HCT116 (cell line): ENCODE results near the gene DDX54. TPM values are rescaled to one million over a fixed set of nuclear protein-coding genes. Genes with fewer than 3 reads are reported as not detected.

Experiments
- ATAC-seq: fragments of 200-7000 bp; cut with Tn5 transposase; 2 replicates; pipeline ENCODE4 v1.9.1; 2020; ENCODE audit warnings: mild to moderate bottlenecking, moderate library complexity
- BruUV-seq: library from RNA; stranded (reverse); fragments of 400-500 nt; replicated peaks from 2 replicates; lab custom pipeline; 2021; lab: Mats Ljungman, UMichigan
- CTCF ChIA-PET: fragments of 300-600 bp; sonication (Branson Sonifier 250); formaldehyde crosslinking; loops from one replicate; lab custom pipeline; 2021; ENCODE audit warnings: antibody characterized with exemption; lab: Charles Lee
- POLR2A ChIA-PET: fragments of 300-600, 350-600 bp; sonication (Branson Sonifier 250); formaldehyde crosslinking; loops from one replicate; lab custom pipeline; 2021; ENCODE audit warnings: antibody characterized with exemption; lab: Charles Lee
- RAD21 ChIA-PET, 2 experiments: fragments of 300-600 bp; sonication (Branson Sonifier 250); formaldehyde crosslinking; loops; one replicate each; lab custom pipeline; 2023; ENCODE audit warnings: low total read pairs in 2 of 2; ENCODE audit not compliant: uncharacterized antibody in 2 of 2, unreplicated experiment in 2 of 2, low non-redundant PET in 1 of 2; lab: Charles Lee
- DNase-seq: peaks from one replicate; pipeline ENCODE4 v3.0.0-alpha.2; 2010; ENCODE audit warnings: low read depth, low spot score
- H2AFZ ChIP-seq: fragments of 200-600 bp; shearing (Covaris generic), sonication (generic); 2 replicates; pipeline ENCODE4 v1.6.1; 2017; ENCODE audit warnings: low read depth, mixed run types, mixed read lengths, antibody characterized with exemption, low read length; ENCODE audit not compliant: poor library complexity, severe bottlenecking
- H3K27ac ChIP-seq: 2 replicates; pipeline ENCODE4 v1.5.1; 2012; ENCODE audit warnings: low read depth, low read length
- H3K27me3 ChIP-seq: fragments of 200-600 bp; sonication (generic); 2 replicates; pipeline ENCODE4 v1.6.1; 2016; ENCODE audit warnings: mixed run types, low read length, mixed read lengths; ENCODE audit not compliant: insufficient read depth
- H3K36me3 ChIP-seq, 2 experiments: fragments of 200-500 bp in 1 of 2; fragments of 200-600 bp in 1 of 2; sonication (Bioruptor generic) in 1 of 2; sonication (generic) in 1 of 2; 2 replicates each; pipeline versions ENCODE4 v1.5.1 to v1.6.1; 2014 to 2016; ENCODE audit warnings: low read length in 2 of 2, inconsistent platforms in 1 of 2, mixed read lengths in 1 of 2, mixed run types in 1 of 2; ENCODE audit not compliant: insufficient read depth in 2 of 2, control insufficient read depth in 1 of 2
- H3K4me1 ChIP-seq, 2 experiments: fragments of 200-600 bp in 1 of 2; sonication (generic) in 1 of 2; 2 replicates each; pipeline versions ENCODE4 v1.5.1 to v1.6.1; 2012 to 2017; ENCODE audit warnings: low read length in 2 of 2, inconsistent platforms in 1 of 2, mild to moderate bottlenecking in 1 of 2, mixed read lengths in 1 of 2, mixed run types in 1 of 2, moderate library complexity in 1 of 2; ENCODE audit not compliant: insufficient read depth in 2 of 2, control insufficient read depth in 1 of 2
- H3K4me2 ChIP-seq: fragments of 200-600 bp; sonication (generic); 2 replicates; pipeline ENCODE4 v1.6.1; 2017; ENCODE audit warnings: mixed run types, low read length, mixed read lengths
- H3K4me3 ChIP-seq, 2 experiments: fragments of 200-600 bp in 1 of 2; sonication (generic) in 1 of 2; replicated peaks in 1 of 2; 2 replicates each; pipeline ENCODE4 v1.5.1; 2011 to 2016; ENCODE audit warnings: low read length in 2 of 2, control low read depth in 1 of 2, low read depth in 1 of 2, mild to moderate bottlenecking in 1 of 2, mixed read lengths in 1 of 2, mixed run types in 1 of 2
- H3K79me2 ChIP-seq: fragments of 200-600 bp; sonication (generic); 2 replicates; pipeline ENCODE4 v1.6.1; 2017; ENCODE audit warnings: mild to moderate bottlenecking, mixed run types, low read length, moderate library complexity, mixed read lengths; ENCODE audit not compliant: insufficient read depth
- H3K9ac ChIP-seq: fragments of 200-600 bp; sonication (generic); 2 replicates; pipeline ENCODE4 v1.6.1; 2016; ENCODE audit warnings: low read length, mixed read lengths
- H3K9me2 ChIP-seq: fragments of 200-600 bp; sonication (generic), shearing (Covaris generic); 2 replicates; pipeline ENCODE4 v1.6.1; 2017; ENCODE audit warnings: mixed run types, mild to moderate bottlenecking, moderate library complexity; ENCODE audit not compliant: insufficient read depth
- H3K9me3 ChIP-seq, 2 experiments: fragments of 200-500 bp in 1 of 2; fragments of 200-600 bp in 1 of 2; sonication (Bioruptor generic) in 1 of 2; sonication (generic) in 1 of 2; 2 replicates each; pipeline ENCODE4 v1.6.1; 2014 to 2017; ENCODE audit warnings: low read length in 2 of 2, mixed read lengths in 2 of 2, inconsistent platforms in 1 of 2, low read depth in 1 of 2, mild to moderate bottlenecking in 1 of 2, mixed run types in 1 of 2, moderate library complexity in 1 of 2; ENCODE audit not compliant: control insufficient read depth in 1 of 2, insufficient read depth in 1 of 2
- H4K20me1 ChIP-seq: fragments of 200-600 bp; sonication (generic), shearing (Covaris generic); 2 replicates; pipeline ENCODE4 v1.6.1; 2017; ENCODE audit warnings: mixed run types, mild to moderate bottlenecking, moderate library complexity; ENCODE audit not compliant: insufficient read depth
- CBX3 ChIP-seq: IDR thresholded peaks from 2 replicates; pipeline ENCODE4 v1.6.1; 2012; ENCODE audit warnings: low read depth
- EGR1 ChIP-seq: IDR thresholded peaks from 2 replicates; pipeline ENCODE4 v1.6.1; 2012; ENCODE audit warnings: low read depth
- EZH2phosphoT487 ChIP-seq: fragments of 200-600 bp; IDR thresholded peaks from 2 replicates; pipeline ENCODE4 v1.6.1; 2018; ENCODE audit warnings: antibody characterized with exemption, borderline replicate concordance
- POLR2AphosphoS5 ChIP-seq: IDR thresholded peaks from 2 replicates; pipeline ENCODE4 v1.6.1; 2011; ENCODE audit warnings: mild to moderate bottlenecking, low read depth, low read length, moderate library complexity
- ZNF274 ChIP-seq: fragments of 200-500 bp; sonication (Bioruptor generic); IDR thresholded peaks from 2 replicates; pipeline ENCODE4 v1.6.1; 2014; ENCODE audit warnings: mild to moderate bottlenecking, low read depth, low read length, inconsistent platforms
- intact Hi-C: fragments of 100-400 bp; cut with micrococcal nuclease; formaldehyde crosslinking; loops from 2 replicates; pipeline ENCODE4 v1.10.0; 2022
- total RNA-seq: library from RNA; stranded (reverse); gene quantifications from one replicate; pipeline ENCODE4 v1.2.1, GENCODE V29; 2021; ENCODE audit not compliant: unreplicated experiment
- TF ChIP-seq, protein P1 (sequence below): IDR thresholded peaks from 2 replicates; pipeline ENCODE4 v1.6.1; 2012; ENCODE audit warnings: low read depth
- TF ChIP-seq, protein P2 (sequence below): IDR thresholded peaks from 2 replicates; pipeline ENCODE4 v1.6.1; 2012
- TF ChIP-seq, protein P3 (sequence below): IDR thresholded peaks from 2 replicates; pipeline ENCODE4 v1.6.1; 2012
- TF ChIP-seq, protein P4 (sequence below): IDR thresholded peaks from 2 replicates; pipeline ENCODE4 v1.6.1; 2011; ENCODE audit warnings: mild to moderate bottlenecking, low read length, moderate library complexity; ENCODE audit not compliant: insufficient replicate concordance; ENCODE audit errors: extremely low read depth
- TF ChIP-seq, protein P5 (sequence below), 3 experiments: fragments of 200-600 bp in 1 of 3; sonication (generic) in 1 of 3; IDR thresholded peaks in 2 of 3; conservative IDR thresholded peaks in 1 of 3; 2 replicates each; pipeline ENCODE4 v1.5.1; 2012 to 2017; ENCODE audit warnings: low read depth in 2 of 3, low read length in 2 of 3, antibody characterized with exemption in 1 of 3, borderline replicate concordance in 1 of 3, control low read depth in 1 of 3, mild to moderate bottlenecking in 1 of 3, mixed read lengths in 1 of 3, mixed run types in 1 of 3, moderate library complexity in 1 of 3; ENCODE audit not compliant: insufficient read depth in 1 of 3

Gene DDX54
- total RNA-seq, 1 experiment from 2014 or later = 110 TPM

DNA sequence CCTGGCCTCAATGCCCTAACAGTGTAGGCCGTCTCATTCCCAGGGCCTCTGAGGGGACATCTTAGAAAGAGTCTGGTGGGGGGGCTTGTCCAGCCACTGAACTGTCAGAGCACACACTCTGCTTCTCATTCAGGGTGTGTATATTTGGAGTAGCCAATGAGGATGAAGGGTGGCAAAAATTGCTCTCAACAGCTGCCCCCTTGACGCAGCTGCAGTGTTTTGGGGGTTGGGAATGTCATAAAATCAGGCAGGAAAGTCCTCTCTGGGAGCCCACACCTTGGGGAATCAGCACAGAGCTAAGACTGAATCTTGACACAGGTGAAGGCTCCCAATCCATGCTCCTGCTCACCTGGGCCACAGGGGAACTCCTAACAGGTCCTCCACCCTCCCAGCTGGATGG lies 51.2 kb downstream of the DDX54 start:
- Histone ChIP-seq H3K9me3 (no peaks in the 10 kb centered on the region), H3K27ac (no peak overlapping the region; the same call in 1 of the 2 replicates), H4K20me1 (no peaks in the 10 kb centered on the region), H3K9me2 (no peaks in the 10 kb centered on the region), H3K4me3 (peak overlapping the region in 1 of 2 experiments; percentile 94; a peak in 2 of 4 replicates), H3K4me1 (peaks cover 13 to 34% of the 10 kb centered on the region in 2 experiments), H3K4me2 (peak overlapping the region; percentile 100), H3K36me3 (no peaks in the 10 kb centered on the region), H3K27me3 (no peaks in the 10 kb centered on the region), H3K79me2 (peaks cover 12% of the 10 kb centered on the region; the same call in 1 of the 2 replicates), H2AFZ (no peak overlapping the region), H3K9ac (peak overlapping the region; percentile 87)
- TF ChIP-seq ZNF274 (no peak), CBX3 (no peak), POLR2AphosphoS5 (no peak)
- TF ChIP-seq, protein P1, sequence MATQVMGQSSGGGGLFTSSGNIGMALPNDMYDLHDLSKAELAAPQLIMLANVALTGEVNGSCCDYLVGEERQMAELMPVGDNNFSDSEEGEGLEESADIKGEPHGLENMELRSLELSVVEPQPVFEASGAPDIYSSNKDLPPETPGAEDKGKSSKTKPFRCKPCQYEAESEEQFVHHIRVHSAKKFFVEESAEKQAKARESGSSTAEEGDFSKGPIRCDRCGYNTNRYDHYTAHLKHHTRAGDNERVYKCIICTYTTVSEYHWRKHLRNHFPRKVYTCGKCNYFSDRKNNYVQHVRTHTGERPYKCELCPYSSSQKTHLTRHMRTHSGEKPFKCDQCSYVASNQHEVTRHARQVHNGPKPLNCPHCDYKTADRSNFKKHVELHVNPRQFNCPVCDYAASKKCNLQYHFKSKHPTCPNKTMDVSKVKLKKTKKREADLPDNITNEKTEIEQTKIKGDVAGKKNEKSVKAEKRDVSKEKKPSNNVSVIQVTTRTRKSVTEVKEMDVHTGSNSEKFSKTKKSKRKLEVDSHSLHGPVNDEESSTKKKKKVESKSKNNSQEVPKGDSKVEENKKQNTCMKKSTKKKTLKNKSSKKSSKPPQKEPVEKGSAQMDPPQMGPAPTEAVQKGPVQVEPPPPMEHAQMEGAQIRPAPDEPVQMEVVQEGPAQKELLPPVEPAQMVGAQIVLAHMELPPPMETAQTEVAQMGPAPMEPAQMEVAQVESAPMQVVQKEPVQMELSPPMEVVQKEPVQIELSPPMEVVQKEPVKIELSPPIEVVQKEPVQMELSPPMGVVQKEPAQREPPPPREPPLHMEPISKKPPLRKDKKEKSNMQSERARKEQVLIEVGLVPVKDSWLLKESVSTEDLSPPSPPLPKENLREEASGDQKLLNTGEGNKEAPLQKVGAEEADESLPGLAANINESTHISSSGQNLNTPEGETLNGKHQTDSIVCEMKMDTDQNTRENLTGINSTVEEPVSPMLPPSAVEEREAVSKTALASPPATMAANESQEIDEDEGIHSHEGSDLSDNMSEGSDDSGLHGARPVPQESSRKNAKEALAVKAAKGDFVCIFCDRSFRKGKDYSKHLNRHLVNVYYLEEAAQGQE = no peak
- intact Hi-C loops = loop anchor here (2.0 kb wide), 1 partner anchor 35 kb away; no protein-coding TSS in a partner anchor
- RAD21 ChIA-PET = no interaction called here
- CTCF ChIA-PET = interaction anchor here (1.0 to 2.3 kb wide), 2 partner anchors 11 to 13 kb away, joined by 3 to 8 read pairs; no protein-coding TSS in a partner anchor
- no peak for ATAC-seq
- POLR2A ChIA-PET = no interaction called here
- no peak for DNase-seq
- BruUV-seq = no TSS peak

DNA sequence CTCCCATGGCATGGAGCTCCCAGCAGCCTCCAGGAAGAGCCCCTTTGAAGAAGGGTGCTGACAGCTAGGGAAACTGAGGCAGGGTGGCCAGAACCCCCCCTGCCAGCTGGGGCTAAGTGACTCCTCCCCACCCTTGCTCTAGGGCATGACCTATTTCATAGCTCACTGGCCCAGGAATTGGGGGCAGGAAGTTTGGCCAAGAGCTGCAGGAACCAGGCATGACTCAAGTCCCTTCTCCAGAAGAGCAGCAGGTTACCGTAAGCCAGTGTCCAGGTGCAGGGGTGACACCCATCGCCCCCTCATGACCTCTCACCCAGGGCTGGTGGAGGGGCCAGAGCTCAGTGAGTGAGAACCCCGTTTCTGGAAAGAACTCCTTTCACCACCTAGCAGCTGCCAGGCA lies 51.6 kb downstream of the DDX54 start:
- H3K4me1 ChIP-seq = peaks cover 13 to 34% of the 10 kb centered on the region in 2 experiments
- no peak for DNase-seq
- ChIA-PET POLR2A (no interaction called here), RAD21 (no interaction called here), CTCF (interaction anchor here (1.0 to 2.3 kb wide), 2 partner anchors 11 to 13 kb away, joined by 3 to 8 read pairs; no protein-coding TSS in a partner anchor)
- H3K27ac ChIP-seq = no peak overlapping the region
- no TSS peak for BruUV-seq
- intact Hi-C loops = loop anchor here (2.0 kb wide), 1 partner anchor 35 kb away; no protein-coding TSS in a partner anchor
- H4K20me1 ChIP-seq = no peaks in the 10 kb centered on the region
- peak overlapping the region; percentile 100; the same call in 1 of the 2 replicates for H3K4me2 ChIP-seq
- peaks cover 12% of the 10 kb centered on the region; the same call in 1 of the 2 replicates for H3K79me2 ChIP-seq
- no peak overlapping the region for H3K4me3 ChIP-seq
- no peaks in the 10 kb centered on the region for H3K9me2 ChIP-seq
- no peaks in the 10 kb centered on the region for H3K9me3 ChIP-seq
- no peaks in the 10 kb centered on the region for H3K36me3 ChIP-seq
- H3K27me3 ChIP-seq = no peaks in the 10 kb centered on the region
- ATAC-seq = no peak
- no peak overlapping the region for H2AFZ ChIP-seq
- H3K9ac ChIP-seq = no peak overlapping the region
- no peak for TF ChIP-seq EGR1
- TF ChIP-seq, protein P2, sequence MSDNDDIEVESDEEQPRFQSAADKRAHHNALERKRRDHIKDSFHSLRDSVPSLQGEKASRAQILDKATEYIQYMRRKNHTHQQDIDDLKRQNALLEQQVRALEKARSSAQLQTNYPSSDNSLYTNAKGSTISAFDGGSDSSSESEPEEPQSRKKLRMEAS = no peak
- TF ChIP-seq, protein P3, sequence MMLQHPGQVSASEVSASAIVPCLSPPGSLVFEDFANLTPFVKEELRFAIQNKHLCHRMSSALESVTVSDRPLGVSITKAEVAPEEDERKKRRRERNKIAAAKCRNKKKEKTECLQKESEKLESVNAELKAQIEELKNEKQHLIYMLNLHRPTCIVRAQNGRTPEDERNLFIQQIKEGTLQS = no peak
- TF ChIP-seq, protein P4, sequence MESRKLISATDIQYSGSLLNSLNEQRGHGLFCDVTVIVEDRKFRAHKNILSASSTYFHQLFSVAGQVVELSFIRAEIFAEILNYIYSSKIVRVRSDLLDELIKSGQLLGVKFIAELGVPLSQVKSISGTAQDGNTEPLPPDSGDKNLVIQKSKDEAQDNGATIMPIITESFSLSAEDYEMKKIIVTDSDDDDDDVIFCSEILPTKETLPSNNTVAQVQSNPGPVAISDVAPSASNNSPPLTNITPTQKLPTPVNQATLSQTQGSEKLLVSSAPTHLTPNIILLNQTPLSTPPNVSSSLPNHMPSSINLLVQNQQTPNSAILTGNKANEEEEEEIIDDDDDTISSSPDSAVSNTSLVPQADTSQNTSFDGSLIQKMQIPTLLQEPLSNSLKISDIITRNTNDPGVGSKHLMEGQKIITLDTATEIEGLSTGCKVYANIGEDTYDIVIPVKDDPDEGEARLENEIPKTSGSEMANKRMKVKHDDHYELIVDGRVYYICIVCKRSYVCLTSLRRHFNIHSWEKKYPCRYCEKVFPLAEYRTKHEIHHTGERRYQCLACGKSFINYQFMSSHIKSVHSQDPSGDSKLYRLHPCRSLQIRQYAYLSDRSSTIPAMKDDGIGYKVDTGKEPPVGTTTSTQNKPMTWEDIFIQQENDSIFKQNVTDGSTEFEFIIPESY = no peak
- TF ChIP-seq, protein P5, sequence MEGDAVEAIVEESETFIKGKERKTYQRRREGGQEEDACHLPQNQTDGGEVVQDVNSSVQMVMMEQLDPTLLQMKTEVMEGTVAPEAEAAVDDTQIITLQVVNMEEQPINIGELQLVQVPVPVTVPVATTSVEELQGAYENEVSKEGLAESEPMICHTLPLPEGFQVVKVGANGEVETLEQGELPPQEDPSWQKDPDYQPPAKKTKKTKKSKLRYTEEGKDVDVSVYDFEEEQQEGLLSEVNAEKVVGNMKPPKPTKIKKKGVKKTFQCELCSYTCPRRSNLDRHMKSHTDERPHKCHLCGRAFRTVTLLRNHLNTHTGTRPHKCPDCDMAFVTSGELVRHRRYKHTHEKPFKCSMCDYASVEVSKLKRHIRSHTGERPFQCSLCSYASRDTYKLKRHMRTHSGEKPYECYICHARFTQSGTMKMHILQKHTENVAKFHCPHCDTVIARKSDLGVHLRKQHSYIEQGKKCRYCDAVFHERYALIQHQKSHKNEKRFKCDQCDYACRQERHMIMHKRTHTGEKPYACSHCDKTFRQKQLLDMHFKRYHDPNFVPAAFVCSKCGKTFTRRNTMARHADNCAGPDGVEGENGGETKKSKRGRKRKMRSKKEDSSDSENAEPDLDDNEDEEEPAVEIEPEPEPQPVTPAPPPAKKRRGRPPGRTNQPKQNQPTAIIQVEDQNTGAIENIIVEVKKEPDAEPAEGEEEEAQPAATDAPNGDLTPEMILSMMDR (IDR thresholded peaks at IDR 0.05 in 2 of 3, conservative IDR thresholded peaks at IDR 0.05 in 1 of 3; ENCODE audit: borderline replicate concordance in 1 of 3, insufficient read depth in 1 of 3, low read depth in 2 of 3, low read length in 2 of 3) = no peak
- TF ChIP-seq EZH2phosphoT487 = no peak
